ENCODE data around the gene SLC16A2. TPM values are rescaled to one million over a fixed set of nuclear protein-coding genes. Genes with fewer than 3 reads are reported as not detected.

SLC16A2 gene
- total RNA-seq, 1 experiment from 2014 or later = 34.5 TPM

DNA sequence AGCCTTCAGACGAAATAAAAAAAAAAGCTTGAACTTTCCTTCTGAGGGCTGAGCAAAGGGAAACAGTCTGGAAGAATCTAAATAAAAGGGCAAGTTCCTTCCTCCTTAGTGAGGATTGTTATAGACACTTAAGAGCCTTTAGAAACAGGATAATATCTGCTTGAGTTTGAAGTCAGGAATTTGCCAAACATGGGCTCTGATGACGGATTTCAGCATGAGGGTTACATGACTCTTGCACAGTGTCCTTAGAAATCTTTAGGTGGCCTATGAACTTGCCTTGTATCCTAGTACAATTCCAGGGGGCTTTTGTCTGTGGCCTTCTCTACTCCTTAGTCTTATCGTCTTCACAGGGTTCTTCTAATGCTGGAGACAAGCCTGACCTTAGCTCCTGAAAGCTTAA lies 99.0 kb downstream of the SLC16A2 start:
- no peak for DNase-seq (ENCODE audit: low read depth, low spot score)
- BruUV-seq (replicated peaks) = no TSS peak
- ChIA-PET CTCF (no interaction called here), POLR2A (no interaction called here)
- TF ChIP-seq, protein P1, sequence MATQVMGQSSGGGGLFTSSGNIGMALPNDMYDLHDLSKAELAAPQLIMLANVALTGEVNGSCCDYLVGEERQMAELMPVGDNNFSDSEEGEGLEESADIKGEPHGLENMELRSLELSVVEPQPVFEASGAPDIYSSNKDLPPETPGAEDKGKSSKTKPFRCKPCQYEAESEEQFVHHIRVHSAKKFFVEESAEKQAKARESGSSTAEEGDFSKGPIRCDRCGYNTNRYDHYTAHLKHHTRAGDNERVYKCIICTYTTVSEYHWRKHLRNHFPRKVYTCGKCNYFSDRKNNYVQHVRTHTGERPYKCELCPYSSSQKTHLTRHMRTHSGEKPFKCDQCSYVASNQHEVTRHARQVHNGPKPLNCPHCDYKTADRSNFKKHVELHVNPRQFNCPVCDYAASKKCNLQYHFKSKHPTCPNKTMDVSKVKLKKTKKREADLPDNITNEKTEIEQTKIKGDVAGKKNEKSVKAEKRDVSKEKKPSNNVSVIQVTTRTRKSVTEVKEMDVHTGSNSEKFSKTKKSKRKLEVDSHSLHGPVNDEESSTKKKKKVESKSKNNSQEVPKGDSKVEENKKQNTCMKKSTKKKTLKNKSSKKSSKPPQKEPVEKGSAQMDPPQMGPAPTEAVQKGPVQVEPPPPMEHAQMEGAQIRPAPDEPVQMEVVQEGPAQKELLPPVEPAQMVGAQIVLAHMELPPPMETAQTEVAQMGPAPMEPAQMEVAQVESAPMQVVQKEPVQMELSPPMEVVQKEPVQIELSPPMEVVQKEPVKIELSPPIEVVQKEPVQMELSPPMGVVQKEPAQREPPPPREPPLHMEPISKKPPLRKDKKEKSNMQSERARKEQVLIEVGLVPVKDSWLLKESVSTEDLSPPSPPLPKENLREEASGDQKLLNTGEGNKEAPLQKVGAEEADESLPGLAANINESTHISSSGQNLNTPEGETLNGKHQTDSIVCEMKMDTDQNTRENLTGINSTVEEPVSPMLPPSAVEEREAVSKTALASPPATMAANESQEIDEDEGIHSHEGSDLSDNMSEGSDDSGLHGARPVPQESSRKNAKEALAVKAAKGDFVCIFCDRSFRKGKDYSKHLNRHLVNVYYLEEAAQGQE (IDR thresholded peaks at IDR 0.05; ENCODE audit: insufficient read depth in 1 of 2, low read depth in 2 of 2, low read length in 1 of 2) = no peak
- TF ChIP-seq, protein P2, sequence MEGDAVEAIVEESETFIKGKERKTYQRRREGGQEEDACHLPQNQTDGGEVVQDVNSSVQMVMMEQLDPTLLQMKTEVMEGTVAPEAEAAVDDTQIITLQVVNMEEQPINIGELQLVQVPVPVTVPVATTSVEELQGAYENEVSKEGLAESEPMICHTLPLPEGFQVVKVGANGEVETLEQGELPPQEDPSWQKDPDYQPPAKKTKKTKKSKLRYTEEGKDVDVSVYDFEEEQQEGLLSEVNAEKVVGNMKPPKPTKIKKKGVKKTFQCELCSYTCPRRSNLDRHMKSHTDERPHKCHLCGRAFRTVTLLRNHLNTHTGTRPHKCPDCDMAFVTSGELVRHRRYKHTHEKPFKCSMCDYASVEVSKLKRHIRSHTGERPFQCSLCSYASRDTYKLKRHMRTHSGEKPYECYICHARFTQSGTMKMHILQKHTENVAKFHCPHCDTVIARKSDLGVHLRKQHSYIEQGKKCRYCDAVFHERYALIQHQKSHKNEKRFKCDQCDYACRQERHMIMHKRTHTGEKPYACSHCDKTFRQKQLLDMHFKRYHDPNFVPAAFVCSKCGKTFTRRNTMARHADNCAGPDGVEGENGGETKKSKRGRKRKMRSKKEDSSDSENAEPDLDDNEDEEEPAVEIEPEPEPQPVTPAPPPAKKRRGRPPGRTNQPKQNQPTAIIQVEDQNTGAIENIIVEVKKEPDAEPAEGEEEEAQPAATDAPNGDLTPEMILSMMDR (IDR thresholded peaks at IDR 0.05) = no peak
- TF ChIP-seq SIN3A (IDR thresholded peaks at IDR 0.05; ENCODE audit: borderline replicate concordance, insufficient read depth, low read depth, low read length) (no peak), TCF7L2 (IDR thresholded peaks at IDR 0.05; ENCODE audit: low read depth, low read length) (no peak), POLR2AphosphoS5 (IDR thresholded peaks at IDR 0.05; ENCODE audit: low read depth, low read length) (no peak)
- no peak overlapping the region for H3K27ac ChIP-seq (ENCODE audit: low read length)
- in situ Hi-C loops (cut with HindIII; ENCODE audit: low pct_unique_long_range_greater_than_20kb, low sequenced_read_pairs) (no loop called here), intact Hi-C loops (cut with micrococcal nuclease; ENCODE audit: unreplicated experiment) (no loop called here)
- no peaks in the 10 kb centered on the region for H3K27me3 ChIP-seq (ENCODE audit: control insufficient read depth, insufficient read depth, low read length)
- H3K4me3 ChIP-seq (ENCODE audit: low read depth in 2 of 2, low read length in 2 of 2) = no peak overlapping the region
- H3K9me3 ChIP-seq (ENCODE audit: control insufficient read depth, insufficient read depth, low read depth, low read length) = peaks cover 3% of the 10 kb centered on the region; the same call in 1 of the 2 replicates
- H3K4me1 ChIP-seq (ENCODE audit: control insufficient read depth, insufficient read depth, low read length) = no peaks in the 10 kb centered on the region
- ATAC-seq = no peak
- H3K36me3 ChIP-seq (ENCODE audit: control insufficient read depth, insufficient read depth, low read length) = no peaks in the 10 kb centered on the region

DNA sequence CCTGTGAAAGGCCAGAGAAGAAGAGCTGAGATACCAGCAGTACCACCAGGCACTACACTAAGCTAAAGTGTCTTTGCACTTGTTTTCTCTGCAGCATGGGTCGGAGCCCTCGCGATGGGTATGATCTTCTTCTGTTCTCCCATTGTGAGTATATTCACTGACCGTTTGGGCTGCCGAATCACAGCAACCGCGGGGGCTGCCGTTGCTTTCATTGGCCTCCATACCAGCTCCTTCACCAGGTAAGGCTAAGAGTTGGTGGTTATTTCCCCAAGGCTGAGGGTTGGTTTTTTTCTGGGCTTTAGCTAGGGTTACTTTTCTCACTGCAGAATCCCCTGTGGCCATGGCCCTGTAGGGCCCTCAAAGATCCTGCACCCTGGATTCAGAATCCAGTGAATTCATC lies 99.6 kb downstream of the SLC16A2 start:
- POLR2A ChIA-PET = no interaction called here
- Histone ChIP-seq H3K9me3 (ENCODE audit: control insufficient read depth, insufficient read depth, low read depth, low read length) (peaks cover 3% of the 10 kb centered on the region; the same call in 1 of the 2 replicates), H3K36me3 (ENCODE audit: control insufficient read depth, insufficient read depth, low read length) (no peaks in the 10 kb centered on the region), H3K4me1 (ENCODE audit: control insufficient read depth, insufficient read depth, low read length) (no peaks in the 10 kb centered on the region), H3K4me3 (ENCODE audit: low read depth in 2 of 2, low read length in 2 of 2) (no peak overlapping the region), H3K27me3 (ENCODE audit: control insufficient read depth, insufficient read depth, low read length) (no peaks in the 10 kb centered on the region), H3K27ac (ENCODE audit: low read length) (no peak overlapping the region)
- CTCF ChIA-PET = no interaction called here
- no TSS peak for BruUV-seq (replicated peaks)
- TF ChIP-seq SIN3A (IDR thresholded peaks at IDR 0.05; ENCODE audit: borderline replicate concordance, insufficient read depth, low read depth, low read length) (no peak), TCF7L2 (IDR thresholded peaks at IDR 0.05; ENCODE audit: low read depth, low read length) (no peak)
- TF ChIP-seq, protein P2 (IDR thresholded peaks at IDR 0.05) = no peak
- in situ Hi-C loops (cut with HindIII; ENCODE audit: low pct_unique_long_range_greater_than_20kb, low sequenced_read_pairs) (no loop called here), intact Hi-C loops (cut with micrococcal nuclease; ENCODE audit: unreplicated experiment) (no loop called here)
- DNase-seq (ENCODE audit: low read depth, low spot score) = no peak
- no peak for ATAC-seq

All from Panc1 (cell line).